Muscle of leg (tissue), 11 donors: ENCODE data around the gene SCLT1. TPM values are rescaled to one million over a fixed set of nuclear protein-coding genes. Genes with fewer than 3 reads are reported as not detected.

Source experiments
- DNase-seq: peaks from one replicate; pipeline ENCODE4 v3.0.0; 2013
- H3K27ac ChIP-seq: one replicate; pipeline ENCODE4 v1.5.1; 2013; ENCODE audit warnings: mild to moderate bottlenecking, low read length, control low read depth
- H3K27me3 ChIP-seq: one replicate; pipeline ENCODE4 v1.6.1; 2013; ENCODE audit warnings: low read length; ENCODE audit not compliant: control insufficient read depth, insufficient read depth
- H3K36me3 ChIP-seq: one replicate; pipeline ENCODE4 v1.6.1; 2013; ENCODE audit warnings: low read length; ENCODE audit not compliant: control insufficient read depth, insufficient read depth
- H3K4me1 ChIP-seq: one replicate; pipeline ENCODE4 v1.6.1; 2013; ENCODE audit warnings: low read length; ENCODE audit not compliant: control insufficient read depth, insufficient read depth
- H3K4me3 ChIP-seq: one replicate; pipeline ENCODE4 v1.5.1; 2013; ENCODE audit warnings: low read length, control low read depth
- H3K9me3 ChIP-seq: replicated peaks from 2 replicates; pipeline ENCODE4 v1.6.1; 2013; ENCODE audit warnings: low read depth, low read length; ENCODE audit not compliant: control insufficient read depth
- WGBS: methylation state at CpG from one replicate; pipeline ENCODE4 v1.1.5; 2013; ENCODE audit warnings: missing lambda C conversion rate; ENCODE audit not compliant: insufficient coverage; 5-methylcytosine and 5-hydroxymethylcytosine counted together
- polyA plus RNA-seq, 8 donors: library from polyadenylated mRNA; unstranded; fragments of 120-200 nt; gene quantifications; one replicate each; pipeline versions ENCODE4 v1.2.1 to v1.2.3, GENCODE V29; 2013; ENCODE audit warnings: inconsistent platforms in 1 of 8, low replicate concordance in 1 of 8; ENCODE audit not compliant: insufficient read length in 8 of 8, insufficient read depth in 1 of 8
- total RNA-seq: library from RNA; stranded (reverse); fragments of 120-200 nt; gene quantifications from one replicate; pipeline ENCODE4 v1.2.4, GENCODE V29; 2013

Gene SCLT1
- total and polyA plus RNA-seq, 9 donors = 8.6 to 16.3 (median 10.8) TPM

GRCh38 chr4:129113434-129113833 is 20.1 kb upstream of the SCLT1 start:
- no peak overlapping the region for H3K27ac ChIP-seq
- H3K27me3 ChIP-seq = no peaks in the 10 kb centered on the region
- no peak for DNase-seq
- H3K36me3 ChIP-seq = peaks cover 4% of the 10 kb centered on the region
- WGBS = no CpG with 5 or more reads among the region's 1 CpG
- H3K4me1 ChIP-seq = peaks cover 2% of the 10 kb centered on the region
- H3K9me3 ChIP-seq = no peaks in the 10 kb centered on the region
- H3K4me3 ChIP-seq = no peak overlapping the region

DNA sequence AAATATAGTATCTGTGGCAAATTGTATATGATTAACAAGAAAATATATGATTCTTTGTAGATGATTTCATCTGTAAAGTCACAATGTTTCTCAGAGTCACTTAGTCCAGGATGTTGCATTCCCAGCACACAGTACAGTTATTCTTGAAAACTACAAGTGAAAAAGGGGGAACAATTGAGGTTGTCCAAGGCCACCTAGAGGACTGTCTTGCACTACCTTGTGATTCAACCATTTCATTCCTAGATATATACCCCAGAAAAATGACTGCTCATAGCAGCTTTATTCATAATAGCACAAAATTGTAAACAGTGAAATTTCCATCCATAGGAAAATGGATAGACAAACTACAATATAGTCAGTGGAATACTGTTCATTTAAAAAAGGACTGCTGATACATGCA is 18.6 kb upstream of the SCLT1 start:
- no peak overlapping the region for H3K27ac ChIP-seq
- H3K27me3 ChIP-seq = no peaks in the 10 kb centered on the region
- H3K36me3 ChIP-seq = peaks cover 4% of the 10 kb centered on the region
- peaks cover 2% of the 10 kb centered on the region for H3K4me1 ChIP-seq
- no peak for DNase-seq
- no peak overlapping the region for H3K4me3 ChIP-seq
- H3K9me3 ChIP-seq = no peaks in the 10 kb centered on the region

GRCh38 chr4:129110931-129111330 is 17.6 kb upstream of the SCLT1 start:
- Histone ChIP-seq H3K36me3 (peaks cover 4% of the 10 kb centered on the region), H3K27ac (no peak overlapping the region), H3K4me1 (peaks cover 2% of the 10 kb centered on the region), H3K27me3 (no peaks in the 10 kb centered on the region), H3K4me3 (no peak overlapping the region), H3K9me3 (no peaks in the 10 kb centered on the region)
- no peak for DNase-seq
- 80% methylated on average over 1 of the region's 3 CpGs for whole genome bisulfite sequencing

DNA sequence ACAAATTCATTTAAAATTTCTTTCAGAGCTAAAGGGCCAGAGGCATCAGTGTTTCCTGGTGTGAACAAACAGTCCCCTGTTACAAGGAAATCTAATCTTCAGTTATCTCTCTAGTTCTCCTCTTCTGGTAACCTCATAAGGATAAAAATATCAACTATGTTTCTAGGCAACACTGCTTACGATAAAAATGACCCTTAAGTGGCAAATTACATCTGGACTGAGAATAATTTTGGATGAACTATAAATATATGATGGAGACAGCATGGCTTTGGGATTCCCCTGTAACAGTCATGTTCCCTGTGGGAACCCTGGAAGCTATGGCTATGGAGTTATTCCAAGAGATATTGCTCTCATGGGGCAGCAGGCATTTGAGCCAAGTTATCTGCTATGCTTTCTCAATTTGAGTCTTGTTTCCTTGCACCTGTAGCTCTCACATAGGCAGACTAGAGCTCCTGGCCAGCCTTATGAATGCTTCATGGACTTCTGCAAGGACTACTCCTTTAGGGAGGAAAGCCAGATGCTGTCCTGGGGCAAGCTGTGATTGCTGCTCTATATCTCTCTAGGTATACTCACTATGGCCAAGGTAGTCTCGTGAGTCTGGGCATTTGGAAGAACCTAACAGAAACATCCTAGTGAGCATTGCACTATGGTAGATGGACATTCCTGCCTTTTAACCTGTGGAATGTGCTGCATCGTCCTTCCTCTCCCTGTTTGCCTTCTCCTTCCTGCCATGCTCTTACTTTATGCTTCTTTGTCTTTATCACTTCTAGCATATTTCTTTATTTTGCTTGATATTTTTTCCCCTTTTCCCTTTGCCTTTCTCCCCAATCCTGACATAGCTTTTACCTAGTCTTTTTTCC is 16.9 kb upstream of the SCLT1 start:
- no peaks in the 10 kb centered on the region for H3K9me3 ChIP-seq
- H3K27ac ChIP-seq = no peak overlapping the region
- 60% methylated on average over 1 of the region's 3 CpGs for WGBS
- H3K27me3 ChIP-seq = no peaks in the 10 kb centered on the region
- no peak overlapping the region for H3K4me3 ChIP-seq
- H3K4me1 ChIP-seq = peaks cover 2% of the 10 kb centered on the region
- peak; percentile 36 for DNase-seq
- H3K36me3 ChIP-seq = peaks cover 4% of the 10 kb centered on the region

DNA sequence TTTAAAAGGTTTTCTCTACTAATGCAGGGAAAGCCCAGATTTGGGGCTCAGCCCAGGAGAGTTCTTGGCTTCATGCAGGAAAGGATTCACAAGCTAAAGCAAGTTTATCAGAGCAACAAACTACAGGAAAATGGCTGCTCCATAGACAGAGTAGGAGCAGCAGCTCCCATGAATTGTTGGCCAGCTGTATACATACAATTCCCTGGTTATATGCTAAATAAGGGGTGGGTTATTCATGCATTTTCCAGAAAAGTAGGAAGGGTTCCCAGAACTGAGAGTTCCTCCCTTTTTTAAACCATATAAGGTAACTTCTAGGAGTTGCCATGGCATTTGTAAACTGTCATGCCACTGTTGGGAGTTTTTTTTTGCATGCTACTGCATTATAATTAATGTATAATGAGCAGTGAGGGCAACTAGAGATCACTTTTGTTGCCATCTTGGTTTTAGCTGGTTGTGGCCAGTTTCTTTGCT is 5.2 kb upstream of the SCLT1 start:
- DNase-seq = peak; percentile 21
- H3K27ac ChIP-seq = no peak overlapping the region
- no peak overlapping the region for H3K4me3 ChIP-seq
- H3K36me3 ChIP-seq = no peaks in the 10 kb centered on the region
- H3K27me3 ChIP-seq = no peaks in the 10 kb centered on the region
- H3K4me1 ChIP-seq = no peaks in the 10 kb centered on the region
- H3K9me3 ChIP-seq = no peaks in the 10 kb centered on the region

DNA sequence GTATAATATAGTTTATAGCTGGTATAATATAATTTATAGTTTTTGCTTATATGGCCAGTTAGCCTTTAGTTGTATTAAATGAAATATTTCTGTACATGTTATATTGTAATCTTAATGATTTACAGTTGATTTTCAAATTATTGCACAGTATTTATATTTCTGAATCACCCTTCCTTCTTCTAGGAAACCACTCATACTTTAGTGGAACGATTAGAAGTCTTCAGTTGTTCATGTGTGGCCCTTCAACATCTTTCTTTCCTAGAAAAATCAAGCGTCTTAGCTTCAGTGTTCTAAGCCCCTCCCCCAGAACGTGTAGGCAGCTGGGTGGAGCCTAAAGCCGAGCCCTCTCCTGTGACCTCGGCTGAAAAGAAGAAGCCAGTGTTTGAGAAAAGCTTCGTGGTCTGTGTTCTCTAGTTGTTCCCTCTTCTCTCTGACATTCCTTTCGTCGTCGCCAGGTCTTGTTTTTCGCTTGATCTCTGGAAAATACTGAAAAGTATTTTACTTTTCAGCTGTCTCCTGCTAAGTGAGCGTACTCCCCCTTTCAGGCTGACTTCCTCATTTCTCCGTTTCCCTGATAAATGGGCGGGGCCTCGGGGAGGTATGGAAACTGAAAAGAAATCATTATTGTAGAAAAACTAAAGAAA is 2.6 kb upstream of the SCLT1 start, which contains the start of gene C4orf33:
Gene C4orf33, plus strand, starts transcription at position 342 of the 644 bp plus-strand sequence. CDS start 6,459 bp downstream, outside the sequence.
- Histone ChIP-seq H3K27me3 (no peaks in the 10 kb centered on the region), H3K4me1 (peaks cover 7% of the 10 kb centered on the region), H3K9me3 (no peaks in the 10 kb centered on the region), H3K27ac (peak within 1 kb of the TSS; percentile 95), H3K4me3 (peak within 1 kb of the TSS; percentile 72), H3K36me3 (no peaks in the 10 kb centered on the region)
- 0% methylated on average over 2 of the region's 14 CpGs for WGBS
- peak; percentile 90 for DNase-seq

- Histone ChIP-seq H3K27me3 (no peaks in the 10 kb centered on the region), H3K4me1 (peaks cover 7% of the 10 kb centered on the region), H3K9me3 (no peaks in the 10 kb centered on the region), H3K4me3 (no peak overlapping the region), H3K36me3 (no peaks in the 10 kb centered on the region), H3K27ac (no peak overlapping the region)
- no peak for DNase-seq
- no CpG with 5 or more reads among the region's 3 CpGs for WGBS
Observed at GRCh38 chr4:129094347-129094746, 1.0 kb upstream of the SCLT1 start.

- Histone ChIP-seq H3K4me3 (peak overlapping the region; percentile 63), H3K27me3 (no peaks in the 10 kb centered on the region), H3K27ac (peak overlapping the region; percentile 99), H3K9me3 (no peaks in the 10 kb centered on the region), H3K36me3 (no peaks in the 10 kb centered on the region), H3K4me1 (peaks cover 7% of the 10 kb centered on the region)
- WGBS = 0% methylated on average over 3 of the region's 11 CpGs
- peak; percentile 61 for DNase-seq
Observed at GRCh38 chr4:129092631-129093190, 628 bp downstream of the SCLT1 start.

- Histone ChIP-seq H3K9me3 (peaks cover 4% of the 10 kb centered on the region), H3K27ac (no peak overlapping the region), H3K4me1 (peaks cover 7% of the 10 kb centered on the region), H3K36me3 (no peaks in the 10 kb centered on the region), H3K4me3 (no peak overlapping the region), H3K27me3 (no peaks in the 10 kb centered on the region)
- no peak for DNase-seq
- WGBS = no CpG with 5 or more reads among the region's 2 CpGs
Observed at GRCh38 chr4:129087516-129087915, 5.8 kb downstream of the SCLT1 start.

- no peak for DNase-seq
- Histone ChIP-seq H3K36me3 (peaks cover 8% of the 10 kb centered on the region), H3K9me3 (peaks cover 4% of the 10 kb centered on the region), H3K4me3 (no peak overlapping the region), H3K4me1 (no peaks in the 10 kb centered on the region), H3K27me3 (no peaks in the 10 kb centered on the region), H3K27ac (no peak overlapping the region)
- WGBS = 100% methylated on average over 1 of the region's 4 CpGs
Observed at GRCh38 chr4:129085472-129085871, 7.9 kb downstream of the SCLT1 start.
